G401 (cell line): ENCODE data around the gene PRAC1. TPM values are rescaled to one million over a fixed set of nuclear protein-coding genes. Genes with fewer than 3 reads are reported as not detected.

Source experiments
- DNase-seq: peaks from one replicate; pipeline ENCODE4 v3.0.0-alpha.2; 2015; ENCODE audit warnings: low spot score
- in situ Hi-C: cut with HindIII; loops from 2 replicates; pipeline ENCODE4 v1.10.0; 2016; ENCODE audit warnings: low sequenced_read_pairs, mixed read lengths
- total RNA-seq: library from RNA; depleted of rRNA; stranded (reverse); fragments of >200 nt; shearing (Covaris generic); gene quantifications from 2 replicates; pipeline ENCODE4 v1.2.3, GENCODE V29; 2014

PRAC1 gene
- total RNA-seq, 1 experiment from 2014 or later, result 8.2 TPM

DNA sequence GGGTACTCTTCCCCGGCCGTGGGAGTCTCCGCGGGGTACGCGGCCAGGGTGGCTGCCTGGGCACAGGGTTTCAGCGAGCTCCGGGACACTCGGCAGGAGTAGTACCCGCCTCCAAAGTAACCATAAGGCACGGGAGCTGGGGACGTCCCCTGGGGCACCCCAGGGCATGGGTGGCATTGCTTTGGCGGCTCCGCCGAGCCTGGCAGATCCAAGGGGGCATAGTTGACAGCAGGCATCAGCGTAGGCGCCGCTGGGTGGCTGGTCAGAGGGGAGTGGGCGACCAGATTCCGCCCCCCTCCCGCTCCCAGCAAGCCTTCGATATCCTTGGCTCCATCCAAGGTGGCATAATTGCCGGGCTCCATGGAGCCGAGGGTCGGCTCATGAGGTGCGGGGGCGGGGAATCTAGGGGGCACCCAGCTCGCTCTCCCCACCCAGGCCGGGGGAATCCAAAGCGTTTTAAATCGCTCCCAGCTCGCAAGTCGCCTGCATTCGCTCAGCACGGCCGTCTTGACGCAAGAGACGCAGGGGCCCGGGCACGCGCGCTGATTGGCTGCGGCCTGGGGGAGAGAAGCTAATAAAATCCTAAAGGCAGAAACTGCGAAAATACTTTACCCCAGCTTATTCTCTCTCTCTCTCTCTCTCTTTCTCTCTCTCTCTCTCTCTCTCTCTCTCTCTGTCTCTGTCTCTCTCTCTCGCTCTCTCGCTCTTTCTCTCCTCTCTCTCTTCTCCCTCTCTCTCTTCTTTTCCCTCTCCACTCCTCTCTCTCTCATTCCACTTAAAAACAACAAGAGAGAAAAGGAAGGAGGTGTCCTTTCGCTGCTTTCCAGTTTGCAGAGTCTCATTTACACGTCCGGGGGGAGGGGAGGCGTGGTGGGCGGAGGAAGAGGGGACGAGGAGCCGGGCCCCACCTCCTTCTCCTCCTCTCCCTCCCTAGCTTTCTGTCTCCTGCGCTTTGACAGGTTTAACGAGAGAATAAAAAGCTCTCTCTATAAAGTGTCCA is 6.2 kb upstream of the PRAC1 start, which contains the start of gene HOXB13:
Gene HOXB13 (minus strand): TSS at position 519 of the 1,000 bp plus-strand sequence. CDS start 157 bp downstream, at position 362.
- in situ Hi-C loops, result loop anchor here (5.0 kb wide), 1 partner anchor 39 kb away; no protein-coding TSS in a partner anchor
- peak; percentile 55 for DNase-seq

- in situ Hi-C loops, result loop anchor here (5.0 kb wide), 1 partner anchor 40 kb away; no protein-coding TSS in a partner anchor
- no peak for DNase-seq
These were observed 5.3 kb upstream of the PRAC1 start for GRCh38 chr17:48727415-48728175.

DNA sequence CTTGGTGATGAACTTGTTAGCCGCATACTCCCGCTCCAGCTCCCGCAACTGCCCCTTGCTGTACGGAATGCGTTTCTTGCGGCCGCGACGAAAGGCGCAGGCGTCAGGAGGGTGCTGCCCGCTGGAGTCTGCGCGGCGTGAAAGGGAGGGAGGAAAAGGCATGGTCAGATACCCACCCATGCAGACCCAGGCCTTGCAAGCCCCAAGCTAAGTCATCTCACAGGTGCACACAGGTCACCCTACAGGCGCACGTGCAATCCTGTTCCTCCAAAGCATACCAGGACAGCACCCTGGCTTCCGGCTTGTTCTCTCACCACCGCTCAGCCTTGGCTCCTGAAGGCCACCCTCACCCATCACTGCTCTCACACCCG is 4.6 kb upstream of the PRAC1 start:
- in situ Hi-C loops, result loop anchor here (5.0 kb wide), 1 partner anchor 40 kb away; no protein-coding TSS in a partner anchor
- DNase-seq, result no peak

GRCh38 chr17:48726114-48726915 is 4.0 kb upstream of the PRAC1 start:
- in situ Hi-C loops, result loop anchor here (5.0 kb wide), 1 partner anchor 41 kb away; no protein-coding TSS in a partner anchor
- no peak for DNase-seq

DNA sequence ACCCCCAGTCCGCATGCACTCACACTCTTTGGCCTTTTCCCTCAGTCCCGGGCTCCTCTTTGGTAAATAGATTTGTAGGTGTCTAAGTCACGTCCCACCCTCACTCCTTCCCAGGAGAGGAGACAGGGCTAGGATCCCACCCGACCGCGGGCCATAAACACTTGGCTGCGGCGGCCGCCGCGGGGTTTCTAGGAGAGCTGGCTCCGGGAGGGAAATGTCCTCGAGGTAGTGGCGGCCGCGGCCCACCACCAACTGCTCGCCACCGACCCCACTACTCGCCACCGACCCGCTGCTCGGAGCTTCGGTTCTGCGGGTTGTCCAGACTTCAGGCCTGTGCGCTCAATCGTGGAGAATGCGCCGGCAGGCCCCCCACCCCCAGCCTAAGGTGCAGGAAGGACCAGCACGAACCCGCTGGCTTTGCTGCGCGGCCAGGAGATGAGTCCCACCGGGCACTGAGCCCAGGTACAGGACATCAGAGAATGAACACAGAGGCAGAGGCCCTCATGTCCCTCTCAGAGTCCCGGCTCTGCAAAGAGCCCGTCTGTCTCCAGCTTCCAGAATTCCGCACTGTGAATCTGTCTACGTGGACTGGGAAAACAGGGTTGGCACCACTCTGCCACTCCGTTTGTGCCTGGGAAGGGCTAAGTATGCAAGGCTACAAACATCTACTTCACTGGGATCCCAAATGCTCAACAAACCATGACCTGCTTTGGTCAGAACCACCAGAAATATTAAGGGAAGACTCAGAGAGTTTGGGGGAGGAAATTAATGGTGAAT is 3.2 kb upstream of the PRAC1 start:
- in situ Hi-C loops, result loop anchor here (5.0 kb wide), 1 partner anchor 42 kb away; no protein-coding TSS in a partner anchor
- no peak for DNase-seq

DNA sequence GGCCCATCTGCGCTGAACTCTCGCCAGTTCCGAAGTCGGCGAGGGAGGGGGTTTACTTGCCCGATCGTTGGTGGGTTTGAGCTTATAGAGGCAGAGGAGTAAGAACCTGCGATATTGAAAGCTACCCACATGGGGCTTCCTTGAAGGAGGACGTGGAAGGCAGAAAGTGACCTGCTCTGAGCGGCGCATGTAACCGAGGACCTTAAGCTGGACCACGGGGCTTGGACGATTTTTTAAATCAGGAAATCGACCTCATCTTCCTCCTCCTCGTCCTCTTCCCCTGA is 2.6 kb upstream of the PRAC1 start:
- in situ Hi-C loops, result loop anchor here (5.0 kb wide), 1 partner anchor 42 kb away; no protein-coding TSS in a partner anchor
- no peak for DNase-seq

DNA sequence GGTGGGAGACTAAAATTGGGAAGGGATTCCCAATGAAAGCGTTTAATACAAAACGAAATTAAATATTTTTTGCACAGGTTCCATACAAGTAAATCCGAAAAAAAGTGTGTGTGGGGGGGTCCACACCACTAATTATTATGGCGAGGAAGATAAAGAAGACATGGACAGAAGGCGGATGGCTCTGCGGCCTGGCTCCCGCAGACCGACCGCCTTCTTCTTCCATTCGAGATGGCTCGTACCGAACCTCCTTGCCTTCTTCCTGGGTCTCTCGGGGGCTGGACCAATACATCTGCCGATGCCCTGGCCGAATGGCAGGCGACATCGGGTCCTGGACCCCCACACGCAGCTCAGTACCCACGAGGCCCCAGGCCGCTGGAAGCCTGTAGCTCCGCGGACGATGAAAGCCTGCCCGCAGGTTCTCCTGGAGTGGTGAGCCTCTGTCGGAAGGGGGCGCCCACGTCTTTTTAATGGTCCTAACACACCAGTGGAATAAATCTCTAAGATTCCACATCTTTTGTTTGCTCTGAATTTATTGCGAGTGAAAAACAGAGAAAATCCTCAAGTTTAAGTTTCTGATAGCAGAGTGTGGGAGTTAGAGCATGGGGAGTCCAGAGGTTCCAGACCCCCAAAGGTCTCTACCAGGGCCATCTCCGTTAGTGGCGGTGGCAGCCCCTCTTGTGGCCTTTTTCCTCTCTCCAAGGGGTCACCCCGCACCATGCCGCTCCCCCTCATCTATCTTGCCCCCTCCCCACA is 2.1 kb upstream of the PRAC1 start:
- in situ Hi-C loops, result loop anchor here (5.0 kb wide), 1 partner anchor 43 kb away; no protein-coding TSS in a partner anchor
- DNase-seq, result peak; percentile 76

DNA sequence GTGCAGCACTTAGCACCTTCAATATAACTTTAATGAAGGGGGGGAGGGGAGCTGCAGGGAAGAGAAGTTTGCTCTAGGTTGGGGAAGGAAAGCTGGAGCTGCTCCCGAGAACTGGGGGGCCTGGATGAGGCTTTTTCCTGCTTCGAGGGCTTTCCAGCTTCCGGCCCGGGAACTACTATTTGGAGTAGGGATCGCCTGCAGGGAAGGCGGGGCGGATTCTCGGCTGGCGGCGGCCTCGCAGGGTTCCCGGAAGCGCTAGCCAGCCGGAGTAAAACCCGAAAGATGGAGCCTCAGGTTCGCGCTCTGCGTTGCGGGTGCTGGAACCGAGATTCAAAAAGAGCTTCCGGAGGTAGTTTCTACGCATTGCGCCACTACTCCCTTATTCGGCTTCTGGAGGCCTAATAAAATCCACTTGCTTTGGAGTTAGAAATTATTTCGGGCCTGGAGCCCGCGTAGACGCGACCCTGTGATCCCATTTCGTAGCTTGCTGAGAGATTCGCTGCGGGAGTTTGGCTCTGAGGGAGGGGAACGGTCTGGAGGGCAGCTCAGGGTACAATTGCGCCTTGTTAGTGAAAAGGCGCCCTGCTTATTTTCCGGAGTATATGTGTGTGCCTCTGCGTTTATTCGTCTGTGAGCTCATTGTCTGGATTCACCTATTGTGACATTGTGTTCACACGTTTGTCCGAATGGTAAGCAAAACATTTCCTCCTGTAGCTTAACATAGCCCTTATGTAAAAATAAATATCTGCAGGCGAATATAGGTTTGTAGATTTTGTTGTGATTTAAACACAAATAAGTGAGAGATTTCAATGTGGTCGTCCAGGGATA is 1.3 kb upstream of the PRAC1 start:
- no peak for DNase-seq
- in situ Hi-C loops, result no loop called here

GRCh38 chr17:48722915-48723422 is 651 bp upstream of the PRAC1 start, which contains the start of gene PRAC2:
PRAC2 (plus strand) TSS chr17:48723185; CDS start chr17:48724411, 1,226 bp downstream.
- in situ Hi-C loops, result no loop called here

DNA sequence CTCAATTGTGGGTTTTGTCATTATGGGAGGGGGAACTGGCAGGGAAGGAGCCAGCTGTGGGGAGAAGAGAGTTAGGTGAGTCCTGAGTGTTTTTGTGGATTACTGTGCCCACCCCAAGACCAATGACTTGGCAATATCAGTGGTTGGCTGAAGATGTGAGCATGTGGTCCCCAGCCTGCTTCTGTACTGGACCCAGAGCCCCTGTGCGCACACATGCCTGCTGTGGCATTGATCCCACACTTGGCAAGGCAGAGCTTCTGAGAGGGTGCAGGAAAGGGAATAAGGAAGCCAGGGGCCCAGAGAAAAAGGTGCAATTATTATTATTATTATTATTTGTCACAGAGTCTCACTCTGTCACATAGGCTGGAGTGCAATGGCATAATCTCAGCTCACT is 1.3 kb downstream of the PRAC1 start:
- DNase-seq, result no peak
- in situ Hi-C loops, result no loop called here

More at GRCh38 chr17:48722915-48723422, 651 bp upstream of the PRAC1 start, which contains the start of gene PRAC2:
- DNase-seq, result no peak

- no peak for DNase-seq
- in situ Hi-C loops, result no loop called here
These were observed 1.9 kb downstream of the PRAC1 start for GRCh38 chr17:48720266-48721008.

- in situ Hi-C loops, result no loop called here
- DNase-seq, result no peak
These were observed 2.6 kb downstream of the PRAC1 start for GRCh38 chr17:48719642-48720265.

DNA sequence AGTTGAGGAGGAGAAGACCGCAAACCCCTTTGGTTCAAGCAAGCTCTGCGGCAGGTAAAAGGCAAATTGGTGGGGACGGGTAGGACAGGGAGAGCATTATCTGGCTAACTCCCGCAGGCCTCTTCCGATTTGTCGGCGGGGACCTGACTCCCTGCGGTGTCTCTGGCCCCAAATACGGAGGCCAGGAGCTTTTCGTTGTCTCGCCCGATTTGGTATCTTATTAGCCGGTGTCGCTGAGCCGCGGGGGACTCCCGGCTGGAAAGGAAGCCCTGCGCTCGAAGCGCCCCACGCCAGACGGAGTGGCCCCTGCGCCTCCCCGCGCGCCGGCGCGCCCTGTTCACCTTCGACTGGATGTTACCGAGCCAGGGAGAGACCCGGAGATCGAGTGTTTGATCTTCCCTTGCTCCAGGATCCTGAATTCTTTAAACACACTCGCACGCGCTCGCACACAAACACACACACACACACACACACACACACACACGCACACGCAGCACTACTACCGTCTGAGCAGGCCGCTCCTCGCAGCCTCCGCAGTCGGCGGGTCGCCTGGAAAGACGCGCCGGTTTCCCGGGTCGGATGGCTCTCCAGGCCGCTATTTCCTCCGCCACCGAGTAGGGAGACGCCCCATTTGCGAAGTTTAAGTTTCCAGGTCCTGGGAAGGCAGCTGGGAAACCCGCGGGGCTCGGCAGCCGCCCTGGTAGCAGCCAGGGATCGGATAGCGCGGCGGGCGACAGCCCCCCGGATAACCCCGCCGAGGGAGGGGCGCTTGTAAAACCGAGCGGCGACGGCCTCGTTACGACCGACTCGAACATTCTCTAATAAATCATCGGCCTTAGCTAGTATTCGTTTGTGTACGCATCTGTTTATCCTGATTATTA is 3.3 kb downstream of the PRAC1 start:
- in situ Hi-C loops, result no loop called here
- no peak for DNase-seq

GRCh38 chr17:48718227-48718760 is 4.0 kb downstream of the PRAC1 start:
- in situ Hi-C loops, result no loop called here
- no peak for DNase-seq
